GM13977 (cell line): ENCODE data around the gene ZMYND19.

Experiments
- DNase-seq: peaks from one replicate; pipeline ENCODE4 v3.0.0; 2012; ENCODE audit warnings: low spot score
- in situ Hi-C: fragments of 300-500 bp; cut with MboI; formaldehyde crosslinking; loops from one replicate; pipeline ENCODE4 v1.12.0; 2022; ENCODE audit warnings: low sequenced_read_pairs, low pct_unique_long_range_greater_than_20kb, mixed read lengths, inconsistent platforms; ENCODE audit not compliant: unreplicated experiment
- TF ChIP-seq, protein P1 (sequence below): IDR thresholded peaks from 2 replicates; pipeline ENCODE4 v1.5.1; 2012; ENCODE audit warnings: mild to moderate bottlenecking, control low read depth; ENCODE audit not compliant: insufficient read depth; ENCODE audit errors: extremely low read depth, missing control alignments

The ZMYND19 gene

DNA sequence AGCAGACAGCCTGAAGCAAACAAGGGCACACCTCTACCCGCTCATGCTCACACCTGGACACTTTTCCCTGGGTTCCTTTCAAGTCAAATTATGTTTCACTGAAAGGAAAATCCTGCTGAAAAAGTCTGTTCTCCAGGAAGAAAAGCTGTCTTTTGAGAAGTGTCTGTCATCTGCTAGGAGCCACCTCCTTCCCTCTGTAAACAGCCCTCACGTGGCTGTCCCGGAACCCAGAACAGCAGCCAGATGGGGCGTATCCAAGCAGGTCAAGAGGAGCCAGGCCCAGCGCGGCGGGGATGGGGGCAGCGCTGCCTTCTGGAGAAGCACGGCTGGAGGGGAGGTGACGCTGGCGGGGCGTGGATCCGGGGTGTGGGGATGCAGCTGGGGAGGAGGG lies 40.1 kb downstream of the ZMYND19 start, which contains the start of gene PNPLA7:
Gene PNPLA7, minus strand, starts transcription at position 172 of the 391 bp plus-strand sequence. CDS start 205 bp downstream, outside the sequence.
- DNase-seq: peak; percentile 77
- in situ Hi-C loops: no loop called here
- TF ChIP-seq, protein P1, sequence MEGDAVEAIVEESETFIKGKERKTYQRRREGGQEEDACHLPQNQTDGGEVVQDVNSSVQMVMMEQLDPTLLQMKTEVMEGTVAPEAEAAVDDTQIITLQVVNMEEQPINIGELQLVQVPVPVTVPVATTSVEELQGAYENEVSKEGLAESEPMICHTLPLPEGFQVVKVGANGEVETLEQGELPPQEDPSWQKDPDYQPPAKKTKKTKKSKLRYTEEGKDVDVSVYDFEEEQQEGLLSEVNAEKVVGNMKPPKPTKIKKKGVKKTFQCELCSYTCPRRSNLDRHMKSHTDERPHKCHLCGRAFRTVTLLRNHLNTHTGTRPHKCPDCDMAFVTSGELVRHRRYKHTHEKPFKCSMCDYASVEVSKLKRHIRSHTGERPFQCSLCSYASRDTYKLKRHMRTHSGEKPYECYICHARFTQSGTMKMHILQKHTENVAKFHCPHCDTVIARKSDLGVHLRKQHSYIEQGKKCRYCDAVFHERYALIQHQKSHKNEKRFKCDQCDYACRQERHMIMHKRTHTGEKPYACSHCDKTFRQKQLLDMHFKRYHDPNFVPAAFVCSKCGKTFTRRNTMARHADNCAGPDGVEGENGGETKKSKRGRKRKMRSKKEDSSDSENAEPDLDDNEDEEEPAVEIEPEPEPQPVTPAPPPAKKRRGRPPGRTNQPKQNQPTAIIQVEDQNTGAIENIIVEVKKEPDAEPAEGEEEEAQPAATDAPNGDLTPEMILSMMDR: no peak

- in situ Hi-C loops: no loop called here
- TF ChIP-seq, protein P1: no peak
- no peak for DNase-seq
Measured at GRCh38 chr9:137547687-137548543, 42.4 kb downstream of the ZMYND19 start.

DNA sequence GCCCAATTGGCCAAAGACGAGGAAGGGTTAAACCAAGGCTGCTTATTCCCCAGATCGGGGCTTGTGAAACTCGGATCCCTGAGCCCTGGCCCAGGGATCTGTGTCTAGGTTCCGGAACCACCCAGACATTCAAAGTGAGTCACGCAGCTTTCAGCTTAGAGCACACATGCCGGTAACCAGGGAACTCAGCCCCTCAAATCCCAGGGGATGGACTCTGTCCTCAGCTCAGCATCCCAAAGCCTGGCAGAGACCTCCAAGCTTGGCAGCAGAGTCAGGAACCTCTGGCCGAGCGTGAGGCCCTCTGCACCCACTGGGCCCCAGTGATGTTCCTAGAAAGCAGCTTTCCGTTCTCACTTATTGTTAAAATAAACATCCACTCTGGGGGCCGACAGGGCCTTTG lies 45.2 kb downstream of the ZMYND19 start:
- TF ChIP-seq, protein P1: no peak
- no peak for DNase-seq
- in situ Hi-C loops: no loop called here

GRCh38 chr9:137544176-137544760 lies 46.0 kb downstream of the ZMYND19 start:
- in situ Hi-C loops: no loop called here
- TF ChIP-seq, protein P1: no peak

GRCh38 chr9:137543237-137543963 lies 46.9 kb downstream of the ZMYND19 start:
- in situ Hi-C loops: no loop called here
- TF ChIP-seq, protein P1: no peak
- DNase-seq: no peak

More at GRCh38 chr9:137544176-137544760, 46.0 kb downstream of the ZMYND19 start:
- no peak for DNase-seq

GRCh38 chr9:137542486-137542885 lies 47.8 kb downstream of the ZMYND19 start:
- in situ Hi-C loops: no loop called here
- TF ChIP-seq, protein P1: no peak
- DNase-seq: no peak
